Nephron progenitor cell (in vitro differentiated cells): ENCODE results near the gene ENOX1.

Experiments used
- DNase-seq: peaks from one replicate; pipeline ENCODE4 v3.0.0; 2021
- H3K27ac Mint-ChIP-seq: 2 replicates; pipeline ENCODE4 v1.8.0; 2021; ENCODE audit warnings: mild to moderate bottlenecking, moderate library complexity, mixed read lengths
- H3K27me3 Mint-ChIP-seq: 2 replicates; pipeline ENCODE4 v1.8.0; 2021; ENCODE audit warnings: mild to moderate bottlenecking, low read depth, mixed read lengths; ENCODE audit not compliant: poor library complexity
- H3K36me3 Mint-ChIP-seq: 2 replicates; pipeline ENCODE4 v1.8.0; 2021; ENCODE audit warnings: low read depth, mixed read lengths
- H3K4me1 Mint-ChIP-seq: 2 replicates; pipeline ENCODE4 v1.8.0; 2021; ENCODE audit warnings: mixed read lengths
- H3K4me3 Mint-ChIP-seq: 2 replicates; pipeline ENCODE4 v1.8.0; 2021; ENCODE audit warnings: mild to moderate bottlenecking, moderate library complexity, mixed read lengths
- H3K9me3 Mint-ChIP-seq: 2 replicates; pipeline ENCODE4 v1.8.0; 2021; ENCODE audit warnings: mild to moderate bottlenecking, moderate library complexity, mixed read lengths
- CTCF ChIP-seq: fragments of 200-600 bp; sonication (generic); IDR thresholded peaks from 2 replicates; pipeline ENCODE4 v1.5.0; 2021; ENCODE audit warnings: antibody characterized with exemption

Gene ENOX1

GRCh38 chr13:43360892-43361610, 425.7 kb downstream of the ENOX1 start:
- no peak for TF ChIP-seq CTCF
- H3K27me3 Mint-ChIP-seq: peaks cover 7% of the 10 kb centered on the region
- no peaks in the 10 kb centered on the region for H3K36me3 Mint-ChIP-seq
- H3K4me1 Mint-ChIP-seq: peaks cover 21% of the 10 kb centered on the region
- H3K27ac Mint-ChIP-seq: no peak overlapping the region
- no peak overlapping the region for H3K4me3 Mint-ChIP-seq
- no peak for DNase-seq
- no peaks in the 10 kb centered on the region for H3K9me3 Mint-ChIP-seq

- H3K27me3 Mint-ChIP-seq: peaks cover 11% of the 10 kb centered on the region
- no peak for DNase-seq
- peaks cover 21% of the 10 kb centered on the region for H3K4me1 Mint-ChIP-seq
- TF ChIP-seq CTCF: no peak
- H3K27ac Mint-ChIP-seq: no peak overlapping the region
- no peak overlapping the region for H3K4me3 Mint-ChIP-seq
- H3K36me3 Mint-ChIP-seq: no peaks in the 10 kb centered on the region
- H3K9me3 Mint-ChIP-seq: no peaks in the 10 kb centered on the region
Observed at GRCh38 chr13:43360171-43360570, 426.6 kb downstream of the ENOX1 start.

- no peak for TF ChIP-seq CTCF
- Mint-ChIP-seq H3K27ac (no peak overlapping the region), H3K36me3 (no peaks in the 10 kb centered on the region), H3K4me3 (no peak overlapping the region), H3K9me3 (no peaks in the 10 kb centered on the region), H3K4me1 (peaks cover 21% of the 10 kb centered on the region), H3K27me3 (peaks cover 12% of the 10 kb centered on the region)
- no peak for DNase-seq
Observed at GRCh38 chr13:43359536-43359935, 427.2 kb downstream of the ENOX1 start.

- no peak overlapping the region for H3K4me3 Mint-ChIP-seq
- H3K9me3 Mint-ChIP-seq: no peaks in the 10 kb centered on the region
- H3K27ac Mint-ChIP-seq: no peak overlapping the region
- TF ChIP-seq CTCF: no peak
- DNase-seq: no peak
- peaks cover 12% of the 10 kb centered on the region for H3K27me3 Mint-ChIP-seq
- H3K4me1 Mint-ChIP-seq: peaks cover 19% of the 10 kb centered on the region
- H3K36me3 Mint-ChIP-seq: no peaks in the 10 kb centered on the region
Observed at GRCh38 chr13:43357564-43357963, 429.2 kb downstream of the ENOX1 start.

- no peak for TF ChIP-seq CTCF
Observed at GRCh38 chr13:43356567-43356966, 430.2 kb downstream of the ENOX1 start.

GRCh38 chr13:43355774-43356173, 431.0 kb downstream of the ENOX1 start:
- Mint-ChIP-seq H3K9me3 (no peaks in the 10 kb centered on the region), H3K36me3 (no peaks in the 10 kb centered on the region), H3K27me3 (peaks cover 13% of the 10 kb centered on the region), H3K27ac (no peak overlapping the region), H3K4me1 (peaks cover 14% of the 10 kb centered on the region), H3K4me3 (no peak overlapping the region)
- TF ChIP-seq CTCF: no peak
- DNase-seq: no peak

More at GRCh38 chr13:43356567-43356966, 430.2 kb downstream of the ENOX1 start:
- no peak for DNase-seq
- H3K4me3 Mint-ChIP-seq: no peak overlapping the region
- no peaks in the 10 kb centered on the region for H3K36me3 Mint-ChIP-seq
- peaks cover 14% of the 10 kb centered on the region for H3K4me1 Mint-ChIP-seq
- peaks cover 16% of the 10 kb centered on the region for H3K27me3 Mint-ChIP-seq
- H3K27ac Mint-ChIP-seq: no peak overlapping the region
- no peaks in the 10 kb centered on the region for H3K9me3 Mint-ChIP-seq
